Measurements from ENCODE around the gene CAMKK1. TPM values are rescaled to one million over a fixed set of nuclear protein-coding genes. Genes with fewer than 3 reads are reported as not detected.
"Not testable (repeated sequence)": the region's sequence is repeated elsewhere in the genome, so short reads cannot be mapped to it uniquely, and the experiment has no call there.

Gene CAMKK1
- polyA plus RNA-seq, 3 donors, result 3.7 to 4.3 (median 3.8) TPM

DNA sequence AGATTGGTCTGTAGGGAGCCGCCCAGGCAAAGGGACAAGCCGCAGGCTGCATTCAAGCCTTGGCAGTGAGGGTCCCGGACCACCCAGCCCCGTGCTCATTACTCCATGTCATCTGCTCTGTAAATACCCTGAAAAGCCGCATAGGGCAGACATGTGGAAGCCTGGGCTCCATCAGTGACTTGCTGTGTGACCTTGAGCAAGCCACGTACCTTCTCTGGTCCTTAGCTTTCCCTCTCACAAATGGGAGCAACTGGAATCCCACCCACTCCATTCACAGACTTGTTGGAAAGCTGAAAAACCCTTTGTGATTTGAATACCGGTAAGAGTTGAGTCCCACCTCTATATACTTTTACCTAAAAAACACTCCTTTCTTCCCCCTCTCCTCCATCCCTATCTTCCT lies 11.9 kb downstream of the CAMKK1 start:
- DNase-seq (ENCODE audit: low read depth in 3 of 3, low spot score in 2 of 3), result no peak

DNA sequence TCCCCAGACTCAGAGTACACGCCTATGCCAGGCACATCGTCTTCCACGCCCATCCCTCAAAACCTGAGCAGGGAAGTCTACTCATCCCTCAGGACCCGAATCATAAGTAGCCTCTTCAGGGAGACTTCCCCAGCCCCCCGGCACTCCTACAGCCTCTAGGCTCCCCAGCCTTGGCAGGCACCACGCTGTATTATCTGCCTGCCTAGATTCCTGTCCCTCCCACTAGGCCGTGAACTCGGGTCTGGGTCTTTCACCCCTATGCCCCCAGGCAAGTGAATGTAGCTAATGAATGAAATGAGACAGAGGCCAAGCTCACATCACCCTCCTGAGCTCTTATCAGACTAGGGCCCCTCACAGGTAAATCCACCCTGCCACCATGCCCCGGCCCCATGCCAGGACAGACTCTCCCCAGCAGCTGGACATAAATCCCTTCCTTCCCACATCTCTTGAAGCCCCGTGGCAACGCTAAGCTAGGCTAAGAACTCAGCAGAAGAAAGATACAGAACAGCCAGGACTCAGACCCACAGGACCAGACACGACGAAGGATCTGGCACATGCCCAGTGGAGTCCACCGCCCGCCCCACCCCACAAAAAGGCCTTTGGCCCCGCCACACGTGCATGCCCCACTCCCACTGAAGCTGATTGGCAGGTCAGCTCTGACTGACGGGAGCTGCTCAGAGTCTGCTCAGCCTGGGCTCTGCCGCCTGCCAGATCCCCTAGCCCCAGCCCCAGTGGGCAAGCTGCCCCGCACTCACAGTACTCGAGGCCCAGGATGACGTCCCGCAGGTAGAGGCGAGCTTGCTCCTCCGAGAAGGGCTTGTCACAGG lies 13.0 kb downstream of the CAMKK1 start:
- no peak for DNase-seq (ENCODE audit: low read depth in 3 of 3, low spot score in 2 of 3)

DNA sequence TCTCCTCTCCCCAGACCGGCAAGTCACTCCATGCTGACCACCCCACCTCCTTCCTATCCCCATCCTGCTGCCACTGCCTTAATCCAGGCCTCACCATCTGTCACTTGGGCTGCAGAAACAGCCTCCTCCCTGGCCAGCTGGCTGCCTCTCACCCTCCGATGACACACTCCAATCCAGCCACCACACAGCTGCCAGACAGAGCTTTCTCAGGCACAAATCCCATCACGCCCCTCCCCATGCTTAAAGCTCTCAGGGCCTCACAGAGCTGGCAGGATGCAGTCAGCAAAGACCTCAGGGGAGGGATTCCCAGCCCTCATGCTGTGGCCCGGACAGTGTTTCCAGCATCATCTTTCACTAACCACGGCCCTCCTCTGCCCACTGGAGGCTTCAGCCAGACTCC lies 13.7 kb downstream of the CAMKK1 start:
- no peak for DNase-seq (ENCODE audit: low read depth in 3 of 3, low spot score in 2 of 3)

DNA sequence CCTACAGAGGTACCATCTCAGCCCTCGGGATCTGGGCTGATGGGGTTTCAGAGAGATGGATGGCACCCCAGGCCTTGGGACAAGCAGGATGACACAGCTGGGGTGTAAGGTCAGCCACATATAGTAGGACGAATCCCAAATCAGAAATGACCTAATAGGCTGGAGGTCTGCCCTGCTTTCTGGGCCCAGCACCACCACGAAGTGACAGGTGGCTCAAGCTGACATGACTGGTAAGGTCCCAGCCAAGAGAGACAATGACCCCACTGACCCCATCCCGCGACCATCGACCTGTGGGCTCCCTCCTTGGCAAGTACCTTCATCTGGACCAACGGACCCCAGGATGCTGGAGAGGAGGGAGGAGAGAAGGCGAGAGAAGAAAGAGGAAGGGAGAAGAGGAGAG lies 15.6 kb downstream of the CAMKK1 start:
- no peak for DNase-seq (ENCODE audit: low read depth in 3 of 3, low spot score in 2 of 3)

DNA sequence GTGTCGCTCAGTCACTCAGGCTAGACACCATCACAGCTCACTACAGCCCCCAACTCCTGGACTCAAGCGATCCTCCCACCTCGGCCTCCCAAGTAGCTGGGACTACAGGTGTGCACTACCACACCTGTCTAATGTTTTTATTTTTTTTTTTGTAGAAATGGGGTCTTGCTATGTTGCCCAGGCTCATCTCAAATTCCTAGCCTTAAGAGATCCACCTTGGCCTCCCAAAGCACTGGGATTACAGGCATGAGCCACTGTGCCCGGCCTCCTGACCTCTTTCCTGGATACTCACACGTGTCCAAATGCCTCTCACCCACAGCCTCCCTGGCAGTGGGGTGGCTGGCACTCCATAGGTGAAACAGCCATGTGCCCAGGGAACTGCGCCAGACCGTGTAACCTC lies 17.5 kb downstream of the CAMKK1 start:
- no peak for DNase-seq (ENCODE audit: low read depth in 3 of 3, low spot score in 2 of 3)

DNA sequence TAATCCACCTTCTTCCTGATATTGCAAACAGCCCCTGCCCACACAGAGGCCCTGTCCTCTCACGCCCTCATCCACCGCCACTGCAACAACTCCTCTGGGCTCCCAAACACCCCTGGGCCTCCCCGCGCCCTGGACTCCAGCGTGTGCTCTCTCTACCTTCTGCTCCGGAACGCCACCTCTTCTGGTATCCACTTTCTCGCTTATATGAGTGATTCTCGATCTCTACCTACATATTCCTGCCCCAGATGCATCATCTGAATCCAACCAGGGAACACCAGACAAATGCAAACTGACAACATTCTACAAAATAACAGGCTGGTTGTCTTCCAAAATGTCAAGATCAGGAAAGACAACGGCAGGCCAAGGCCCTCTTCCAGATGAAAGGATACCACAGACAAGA lies 19.0 kb downstream of the CAMKK1 start:
- DNase-seq (ENCODE audit: low read depth in 3 of 3, low spot score in 2 of 3), result no peak

DNA sequence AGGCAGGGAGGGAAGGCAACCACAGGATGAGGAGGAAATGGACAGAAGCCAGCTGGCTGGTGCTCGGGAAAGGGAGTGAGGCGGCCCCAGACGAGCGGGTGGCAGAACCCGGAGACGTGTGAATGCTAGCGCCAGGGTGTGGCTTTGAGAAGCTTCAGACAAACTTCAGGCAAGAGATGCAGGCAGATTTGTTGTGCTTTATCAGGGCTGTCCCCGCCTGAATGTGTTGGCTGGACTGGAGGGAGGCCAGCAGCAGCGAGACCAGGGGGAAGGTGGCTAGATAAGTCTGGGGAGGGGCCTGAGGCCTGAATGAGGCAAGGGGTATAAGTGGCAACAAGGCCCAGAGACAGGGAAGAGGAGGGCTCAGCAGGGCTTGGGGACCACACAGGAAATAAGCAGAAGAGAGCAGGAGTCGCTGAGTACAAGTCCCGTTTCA lies 22.0 kb downstream of the CAMKK1 start:
- no peak for DNase-seq (ENCODE audit: low read depth in 3 of 3, low spot score in 2 of 3)

DNA sequence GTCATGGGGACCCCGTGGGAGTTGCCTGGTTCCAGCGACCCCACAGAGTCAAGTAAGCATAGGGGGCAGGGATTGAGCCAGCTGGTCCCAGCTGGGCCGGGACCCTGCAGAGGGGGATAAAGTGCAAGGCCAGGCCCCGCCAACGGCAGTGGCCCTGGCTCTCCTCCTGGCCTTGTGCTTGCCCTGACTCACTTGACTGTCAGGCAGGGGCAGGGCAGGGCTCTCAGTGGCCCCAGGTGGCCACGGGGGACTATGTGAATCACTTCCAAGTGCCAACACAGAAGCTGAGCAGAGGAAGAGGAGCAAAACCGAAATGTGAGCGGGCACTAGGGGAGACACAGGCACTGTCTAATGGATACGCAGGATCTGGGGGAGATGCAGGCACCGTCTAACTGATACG lies 25.2 kb downstream of the CAMKK1 start:
- no peak for DNase-seq (ENCODE audit: low read depth in 3 of 3, low spot score in 2 of 3)

DNA sequence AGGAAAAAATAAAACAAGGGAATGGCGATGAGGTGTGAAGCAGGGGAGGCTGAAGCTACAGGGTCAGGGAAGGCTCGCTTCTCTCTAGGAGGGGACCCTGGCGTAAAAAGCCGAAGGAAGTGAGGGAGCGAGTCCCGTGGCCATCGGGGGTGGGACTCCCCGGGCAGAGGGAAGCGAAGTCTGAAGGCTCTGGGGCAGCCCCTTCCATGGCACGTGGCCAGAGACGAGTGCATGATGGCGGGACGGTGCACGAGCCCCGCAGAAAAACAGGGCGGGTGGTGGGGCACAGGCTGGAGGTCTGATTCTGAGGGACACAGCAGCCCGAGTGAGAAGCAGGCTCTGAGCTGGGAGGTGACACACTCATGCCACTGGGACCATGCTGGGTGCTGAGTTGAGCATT lies 25.7 kb downstream of the CAMKK1 start:
- DNase-seq (ENCODE audit: low read depth in 3 of 3, low spot score in 2 of 3), result no peak

DNA sequence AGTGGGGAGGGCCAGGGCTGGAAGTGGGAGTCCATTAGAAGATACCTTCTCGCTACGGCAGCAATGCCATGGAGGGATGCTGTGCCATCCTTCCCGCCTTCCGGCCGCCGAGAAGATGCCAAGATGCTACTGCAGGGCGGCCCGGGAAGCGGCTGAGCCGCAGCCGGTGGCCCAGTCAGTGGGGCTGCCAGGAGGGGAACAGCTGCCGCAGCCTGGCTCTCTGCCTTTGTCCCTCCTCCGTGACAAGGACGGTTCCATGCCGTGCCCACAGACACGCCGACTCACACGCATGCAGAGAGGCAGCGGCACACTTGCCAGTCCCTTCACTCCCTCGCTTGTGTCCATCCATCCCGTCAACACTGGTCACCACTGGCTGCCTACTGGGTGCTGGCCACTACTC lies 26.6 kb downstream of the CAMKK1 start:
- no peak for DNase-seq (ENCODE audit: low read depth in 3 of 3, low spot score in 2 of 3)

DNA sequence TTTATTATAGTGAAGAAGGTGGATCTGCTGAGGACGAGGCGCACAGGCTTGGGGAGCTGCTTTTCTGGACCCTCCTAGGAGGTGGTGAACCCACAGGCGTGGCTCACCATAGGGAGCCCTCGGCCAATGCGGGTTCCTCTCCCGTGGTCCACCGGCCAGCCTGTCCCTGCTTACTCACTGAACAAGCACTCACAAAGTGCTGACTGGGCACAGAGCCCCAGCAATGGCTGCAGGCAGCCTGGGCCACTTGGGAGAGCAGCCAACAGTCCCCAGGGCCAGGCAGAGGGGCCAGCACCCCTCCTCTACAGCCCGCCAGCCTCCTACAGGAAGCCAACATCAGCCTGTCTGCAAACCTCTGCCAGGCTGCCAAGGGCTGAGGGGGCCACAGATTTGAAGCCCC lies 27.7 kb downstream of the CAMKK1 start:
- no peak for DNase-seq (ENCODE audit: low read depth in 3 of 3, low spot score in 2 of 3)

DNA sequence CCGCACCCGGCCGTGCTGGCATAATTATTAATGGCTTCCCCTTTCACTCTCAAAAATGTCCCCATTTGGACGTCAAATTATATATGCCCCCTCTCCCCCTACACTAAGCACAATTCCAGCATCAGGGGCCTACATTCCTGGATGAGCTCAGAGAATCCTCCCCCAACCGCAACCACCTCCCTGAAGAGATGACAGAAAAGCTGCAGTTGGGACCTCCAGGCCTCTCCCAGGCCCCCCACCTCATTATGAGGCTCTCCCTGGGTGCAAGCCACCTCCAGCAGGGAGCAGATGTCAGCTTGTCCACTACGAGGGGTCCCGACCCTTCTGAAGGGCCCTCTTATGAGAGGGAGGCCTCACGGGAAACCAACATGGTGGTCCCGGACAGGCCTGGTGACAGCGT lies 28.3 kb downstream of the CAMKK1 start:
- no peak for DNase-seq (ENCODE audit: low read depth in 3 of 3, low spot score in 2 of 3)

DNA sequence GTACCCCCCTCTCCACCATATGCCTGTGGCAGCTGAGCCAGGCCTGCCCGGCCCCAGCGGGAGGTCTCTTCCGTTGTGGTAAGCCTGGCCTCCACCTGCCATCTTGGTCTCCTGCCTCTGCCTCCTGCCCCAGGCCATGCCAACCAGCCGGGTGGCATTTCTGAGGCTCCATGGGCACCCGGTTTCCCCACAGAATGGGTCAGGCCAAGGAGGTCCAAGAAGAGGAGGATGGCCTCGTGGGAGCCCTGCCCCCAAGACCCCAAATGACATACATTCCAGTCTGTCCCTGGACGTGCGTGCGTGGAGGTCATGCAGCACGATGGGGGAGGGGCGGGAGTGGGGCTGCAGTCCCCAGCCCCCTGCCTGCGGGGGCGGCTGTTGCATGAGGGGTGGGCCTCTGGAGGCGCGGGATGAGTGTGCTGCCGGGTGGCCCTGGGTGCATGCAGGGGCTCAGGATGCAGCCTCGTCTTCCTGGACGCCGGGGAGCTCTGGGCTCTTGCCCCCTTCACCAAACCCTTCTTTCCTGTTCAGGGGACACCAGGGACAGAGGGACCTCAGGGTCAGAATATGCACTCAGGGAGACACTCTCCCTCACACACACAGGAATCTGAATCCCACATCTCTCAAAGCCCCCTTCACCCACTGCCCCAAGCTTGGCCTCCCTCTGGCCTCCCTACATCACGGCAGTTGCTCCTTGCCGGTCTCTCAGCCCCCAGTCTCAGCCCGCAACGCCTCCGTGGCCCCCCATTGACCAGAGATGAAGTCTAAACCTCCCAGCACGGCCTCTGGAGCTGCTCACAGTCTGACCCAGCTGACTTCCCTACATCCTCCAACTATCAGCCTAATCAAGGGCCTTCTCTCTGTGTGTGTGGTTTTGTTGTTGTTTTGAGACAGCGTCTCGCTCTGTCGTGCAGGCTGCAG lies 30.8 kb downstream of the CAMKK1 start:
- DNase-seq (ENCODE audit: low read depth in 3 of 3, low spot score in 2 of 3), result no peak

DNA sequence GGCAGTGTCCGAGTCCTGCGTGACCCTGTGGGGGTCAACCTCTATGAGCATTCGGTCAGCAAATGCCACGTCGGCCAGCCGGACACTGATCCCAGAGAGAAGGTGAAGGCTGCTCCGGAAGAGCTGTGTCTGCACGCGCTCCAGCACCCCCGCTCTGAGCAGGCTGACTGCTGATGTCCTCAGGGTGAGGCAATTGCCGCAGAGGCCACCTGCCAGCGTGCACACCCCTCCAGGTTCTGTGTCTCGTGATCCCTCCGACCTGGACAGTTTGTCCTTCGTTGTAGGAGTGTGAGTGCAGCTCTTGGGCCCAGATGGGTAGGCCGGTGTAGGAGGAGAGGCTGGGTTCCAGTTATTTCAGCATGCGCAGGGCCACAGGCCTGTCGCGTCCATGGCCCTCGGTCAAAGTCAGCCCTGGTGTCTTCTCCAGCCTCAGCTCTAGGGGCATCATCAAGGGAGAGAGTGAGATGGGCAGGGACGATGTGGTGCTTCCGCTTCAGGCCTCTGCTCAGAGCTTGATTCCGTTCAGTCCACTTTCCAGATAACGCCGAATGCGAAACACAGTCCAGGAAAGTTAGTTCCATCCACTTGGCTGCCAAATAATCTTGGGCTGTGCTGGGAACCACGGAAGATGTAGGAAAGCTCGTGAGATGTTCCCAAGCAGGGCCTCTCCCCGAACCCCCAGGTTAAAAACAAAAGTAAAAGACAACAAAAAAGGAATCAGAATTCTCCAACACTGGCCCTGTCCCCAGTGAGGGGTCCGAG lies 31.7 kb downstream of the CAMKK1 start:
- no peak for DNase-seq (ENCODE audit: low read depth in 3 of 3, low spot score in 2 of 3)

DNA sequence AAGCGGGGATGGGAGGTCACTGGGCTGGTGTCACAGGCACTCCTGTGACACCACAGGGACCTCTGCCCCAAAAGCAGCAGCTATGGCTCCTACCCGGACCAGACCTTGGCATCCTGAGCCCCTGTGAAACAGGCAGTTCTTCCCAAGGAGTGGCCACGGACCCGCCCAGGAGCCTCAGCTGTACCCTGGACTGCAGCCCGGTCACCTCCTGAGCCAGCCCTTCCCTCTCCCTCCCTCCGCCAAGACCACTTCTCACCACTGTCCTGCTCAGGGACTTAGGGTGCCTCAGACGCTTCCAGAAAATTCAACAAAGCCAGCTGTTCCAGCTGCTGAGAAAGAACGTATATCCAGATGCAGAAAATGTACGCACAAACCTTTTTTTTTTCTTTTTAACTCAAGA lies 32.9 kb downstream of the CAMKK1 start:
- no peak for DNase-seq (ENCODE audit: low read depth in 3 of 3, low spot score in 2 of 3)

DNA sequence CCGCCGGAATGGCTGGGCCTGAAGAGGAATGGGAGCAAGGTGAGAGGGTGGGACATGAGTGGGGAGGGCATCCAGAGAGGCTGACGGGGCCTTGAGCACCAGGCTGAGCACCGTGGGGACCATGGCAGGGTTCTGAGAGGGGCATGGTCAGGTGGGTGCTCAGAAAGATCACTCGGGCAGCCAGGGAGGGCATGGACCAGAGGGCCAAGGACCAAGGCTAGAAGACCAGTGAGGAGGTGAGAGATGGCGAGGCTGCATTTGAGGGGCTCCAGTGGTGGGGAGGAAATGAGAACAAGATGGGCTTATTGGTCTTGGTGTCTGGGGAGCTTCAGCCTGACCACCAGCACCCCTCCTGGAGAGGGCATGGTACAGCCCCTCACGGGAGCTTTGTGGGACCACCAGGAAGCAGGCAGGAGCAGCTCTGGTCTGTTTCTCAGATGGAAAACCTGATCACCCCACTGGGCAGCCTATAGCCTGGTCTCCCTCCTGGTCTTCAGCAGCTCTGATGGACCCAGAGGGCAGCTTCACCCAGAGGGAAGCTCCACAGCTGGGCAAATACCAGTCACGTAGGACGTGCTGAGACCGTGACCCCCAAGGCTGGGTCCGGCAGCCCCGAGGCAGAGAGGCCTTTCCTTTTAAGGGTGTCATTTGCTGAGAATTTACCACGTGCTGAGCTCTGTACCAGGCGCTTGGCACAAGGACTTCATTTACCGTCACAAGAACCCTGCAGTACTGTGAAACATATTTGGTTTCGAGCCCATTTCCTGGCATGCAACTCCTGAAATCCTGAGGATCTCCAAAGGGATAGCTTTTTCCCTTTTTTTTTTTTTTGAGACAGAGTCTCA lies 35.4 kb downstream of the CAMKK1 start:
- DNase-seq (ENCODE audit: low read depth in 3 of 3, low spot score in 2 of 3), result no peak

DNA sequence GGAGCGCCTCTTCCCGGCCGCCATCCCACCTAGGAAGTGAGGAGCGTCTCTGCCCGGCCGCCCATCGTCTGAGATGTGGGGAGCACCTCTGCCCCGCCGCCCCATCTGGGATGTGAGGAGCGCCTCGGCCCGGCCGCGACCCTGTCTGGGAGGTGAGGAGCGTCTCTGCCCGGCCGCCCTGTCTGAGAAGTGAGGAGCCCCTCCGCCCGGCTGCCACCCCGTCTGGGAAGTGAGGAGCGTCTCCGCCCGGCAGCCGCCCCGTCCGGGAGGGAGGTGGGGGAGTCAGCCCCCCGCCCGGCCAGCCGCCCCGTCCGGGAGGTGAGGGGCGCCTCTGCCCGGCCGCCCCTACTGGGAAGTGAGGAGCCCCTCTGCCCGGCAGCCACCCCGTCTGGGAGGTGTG lies 38.6 kb downstream of the CAMKK1 start:
- not testable (repeated sequence) for DNase-seq (ENCODE audit: low read depth in 3 of 3, low spot score in 2 of 3)

DNA sequence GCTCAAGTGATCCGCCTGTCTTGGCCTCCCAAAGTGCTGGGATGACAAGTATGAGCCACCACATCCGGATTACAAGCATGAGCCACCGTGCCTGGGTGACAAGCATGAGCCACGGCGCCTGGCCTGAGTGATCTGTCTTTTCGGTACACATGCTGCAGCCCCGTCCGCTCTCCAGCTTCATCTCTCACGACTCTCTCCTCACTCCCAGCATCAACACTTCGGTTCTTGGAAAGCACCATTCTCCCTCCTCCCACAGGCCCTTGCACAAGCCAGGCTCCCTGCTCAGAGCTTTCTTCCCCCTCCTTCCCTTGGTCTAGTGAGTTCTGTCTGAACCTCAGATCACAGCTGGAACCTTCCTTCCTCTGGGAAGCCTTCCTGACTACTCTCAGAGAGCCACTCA lies 40.3 kb downstream of the CAMKK1 start:
- no peak for DNase-seq (ENCODE audit: low read depth in 3 of 3, low spot score in 2 of 3)

DNA sequence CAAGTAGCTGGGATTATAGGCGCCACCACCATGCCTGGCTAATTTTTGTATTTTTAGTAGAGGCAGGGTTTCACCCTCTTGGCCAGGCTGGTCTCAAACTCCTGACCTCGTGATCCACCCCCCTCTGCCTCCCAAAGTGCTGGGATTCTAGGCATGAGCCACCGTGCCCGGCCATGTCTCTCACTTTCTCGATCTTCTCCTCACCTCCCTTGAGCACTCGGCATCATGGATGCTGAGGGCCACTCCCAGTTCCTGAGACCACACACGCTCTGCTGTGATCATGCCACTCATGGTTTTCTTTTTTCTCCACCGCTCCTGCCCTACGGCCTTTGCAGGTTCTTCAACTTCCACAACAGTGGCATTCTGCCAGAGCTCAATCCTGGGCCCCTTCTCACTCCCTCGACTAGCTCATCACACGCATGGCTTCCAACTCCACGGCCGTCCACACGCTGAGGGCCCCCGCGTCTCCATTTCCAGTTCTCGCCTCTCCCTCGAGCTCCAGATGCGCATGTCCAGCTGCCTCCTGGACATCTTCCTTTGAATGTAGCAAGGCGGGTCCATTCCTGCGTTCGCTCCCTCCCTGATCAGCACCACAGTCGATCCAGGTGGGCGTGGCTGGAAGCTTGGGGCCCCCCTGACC lies 41.3 kb downstream of the CAMKK1 start:
- no peak for DNase-seq (ENCODE audit: low read depth in 3 of 3, low spot score in 2 of 3)

All from right renal cortex interstitium (tissue), 3 donors.